Stimulated activated CD8-positive, alpha-beta memory T cell treated with anti-CD3 and anti-CD28 coated beads, Interleukin-12 subunit alpha, Interleukin-12 subunit beta, amount 100 ng/mL, for 24 hours (primary cell): Measurements from ENCODE around the gene EEF1AKMT1.
"Not testable (repeated sequence)": the region's sequence is repeated elsewhere in the genome, so short reads cannot be mapped to it uniquely, and the experiment has no call there.

Experiments
- DNase-seq: peaks from one replicate; pipeline ENCODE4 v3.0.0-alpha.2; 2020; ENCODE audit errors: extremely low read depth

Gene EEF1AKMT1

GRCh38 chr13:20778311-20778710 lies 4.5 kb upstream of the EEF1AKMT1 start:
- DNase-seq: no peak

- DNase-seq: no peak
Observed at GRCh38 chr13:20776751-20777150, 3.0 kb upstream of the EEF1AKMT1 start.

- DNase-seq: no peak
Observed at GRCh38 chr13:20775961-20776360, 2.2 kb upstream of the EEF1AKMT1 start.

- DNase-seq: no peak
Observed at GRCh38 chr13:20774746-20775145, 985 bp upstream of the EEF1AKMT1 start.

- DNase-seq: no peak
Observed at GRCh38 chr13:20772401-20773131, 1.2 kb downstream of the EEF1AKMT1 start.

- DNase-seq: no peak
Observed at GRCh38 chr13:20769834-20770233, 3.9 kb downstream of the EEF1AKMT1 start.

GRCh38 chr13:20769091-20769490 lies 4.7 kb downstream of the EEF1AKMT1 start:
- no peak for DNase-seq

- no peak for DNase-seq
Observed at GRCh38 chr13:20767309-20767943, 6.3 kb downstream of the EEF1AKMT1 start.

- DNase-seq: no peak
Observed at GRCh38 chr13:20760872-20761271, 12.9 kb downstream of the EEF1AKMT1 start.

- no peak for DNase-seq
Observed at GRCh38 chr13:20754009-20754408, 19.8 kb downstream of the EEF1AKMT1 start.

GRCh38 chr13:20749377-20749776 lies 24.4 kb downstream of the EEF1AKMT1 start:
- no peak for DNase-seq

- not testable (repeated sequence) for DNase-seq
Observed at GRCh38 chr13:20743830-20744404, 29.8 kb downstream of the EEF1AKMT1 start.

- no peak for DNase-seq
Observed at GRCh38 chr13:20740021-20740420, 33.7 kb downstream of the EEF1AKMT1 start.

GRCh38 chr13:20738616-20739015 lies 35.1 kb downstream of the EEF1AKMT1 start:
- no peak for DNase-seq

- DNase-seq: no peak
Observed at GRCh38 chr13:20729633-20730585, 43.9 kb downstream of the EEF1AKMT1 start.

- DNase-seq: no peak
Observed at GRCh38 chr13:20728579-20729311, 45.0 kb downstream of the EEF1AKMT1 start.

- DNase-seq: no peak
Observed at GRCh38 chr13:20727856-20728255, 45.9 kb downstream of the EEF1AKMT1 start.

- no peak for DNase-seq
Observed at GRCh38 chr13:20721454-20722357, 52.1 kb downstream of the EEF1AKMT1 start.

- DNase-seq: no peak
Observed at GRCh38 chr13:20721058-20721453, 52.7 kb downstream of the EEF1AKMT1 start.

- DNase-seq: no peak
Observed at GRCh38 chr13:20720499-20720898, 53.3 kb downstream of the EEF1AKMT1 start.
